Measurements from ENCODE around the gene PIEZO2. TPM values are rescaled to one million over a fixed set of nuclear protein-coding genes. Genes with fewer than 3 reads are reported as not detected.

The PIEZO2 gene
- total and polyA plus RNA-seq, 9 donors, result 2.0 to 8.5 (median 3.2) TPM

GRCh38 chr18:10745219-10745618 lies 404.1 kb downstream of the PIEZO2 start:
- DNase-seq, result no peak
- intact Hi-C loops (cut with DNase I), result no loop called here
- Histone ChIP-seq H3K27me3 (no peaks in the 10 kb centered on the region), H3K27ac (no peak overlapping the region), H3K4me1 (ENCODE audit: insufficient read depth) (no peaks in the 10 kb centered on the region), H3K36me3 (no peaks in the 10 kb centered on the region), H3K9me3 (no peaks in the 10 kb centered on the region), H3K4me3 (no peak overlapping the region)
- TF ChIP-seq EP300 (IDR thresholded peaks at IDR 0.05) (no peak), POLR2A (IDR thresholded peaks at IDR 0.05) (no peak)
- TF ChIP-seq, protein P1, sequence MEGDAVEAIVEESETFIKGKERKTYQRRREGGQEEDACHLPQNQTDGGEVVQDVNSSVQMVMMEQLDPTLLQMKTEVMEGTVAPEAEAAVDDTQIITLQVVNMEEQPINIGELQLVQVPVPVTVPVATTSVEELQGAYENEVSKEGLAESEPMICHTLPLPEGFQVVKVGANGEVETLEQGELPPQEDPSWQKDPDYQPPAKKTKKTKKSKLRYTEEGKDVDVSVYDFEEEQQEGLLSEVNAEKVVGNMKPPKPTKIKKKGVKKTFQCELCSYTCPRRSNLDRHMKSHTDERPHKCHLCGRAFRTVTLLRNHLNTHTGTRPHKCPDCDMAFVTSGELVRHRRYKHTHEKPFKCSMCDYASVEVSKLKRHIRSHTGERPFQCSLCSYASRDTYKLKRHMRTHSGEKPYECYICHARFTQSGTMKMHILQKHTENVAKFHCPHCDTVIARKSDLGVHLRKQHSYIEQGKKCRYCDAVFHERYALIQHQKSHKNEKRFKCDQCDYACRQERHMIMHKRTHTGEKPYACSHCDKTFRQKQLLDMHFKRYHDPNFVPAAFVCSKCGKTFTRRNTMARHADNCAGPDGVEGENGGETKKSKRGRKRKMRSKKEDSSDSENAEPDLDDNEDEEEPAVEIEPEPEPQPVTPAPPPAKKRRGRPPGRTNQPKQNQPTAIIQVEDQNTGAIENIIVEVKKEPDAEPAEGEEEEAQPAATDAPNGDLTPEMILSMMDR (IDR thresholded peaks at IDR 0.05), result no peak
- WGBS, 3 donors, result 41 to 56% (median 49%) methylated on average over 8 of the region's 8 CpGs

GRCh38 chr18:10743766-10744165 lies 405.6 kb downstream of the PIEZO2 start:
- intact Hi-C loops (cut with DNase I), result no loop called here
- no peaks in the 10 kb centered on the region for H3K36me3 ChIP-seq
- H3K4me1 ChIP-seq (ENCODE audit: insufficient read depth), result no peaks in the 10 kb centered on the region
- no peak overlapping the region for H3K4me3 ChIP-seq
- H3K9me3 ChIP-seq, result no peaks in the 10 kb centered on the region
- no peak for DNase-seq
- TF ChIP-seq, protein P1 (IDR thresholded peaks at IDR 0.05), result no peak
- TF ChIP-seq EP300 (IDR thresholded peaks at IDR 0.05), result no peak
- H3K27me3 ChIP-seq, result no peaks in the 10 kb centered on the region
- H3K27ac ChIP-seq, result no peak overlapping the region
- WGBS, 3 donors, result 72 to 84% (median 82%) methylated on average over 5 of the region's 5 CpGs

- TF ChIP-seq POLR2A (IDR thresholded peaks at IDR 0.05), result no peak
- TF ChIP-seq, protein P1 (IDR thresholded peaks at IDR 0.05), result no peak
- no peak for TF ChIP-seq EP300 (IDR thresholded peaks at IDR 0.05)
- Histone ChIP-seq H3K27me3 (no peaks in the 10 kb centered on the region), H3K27ac (no peak overlapping the region)
These were observed 410.2 kb downstream of the PIEZO2 start for GRCh38 chr18:10739152-10739551.

DNA sequence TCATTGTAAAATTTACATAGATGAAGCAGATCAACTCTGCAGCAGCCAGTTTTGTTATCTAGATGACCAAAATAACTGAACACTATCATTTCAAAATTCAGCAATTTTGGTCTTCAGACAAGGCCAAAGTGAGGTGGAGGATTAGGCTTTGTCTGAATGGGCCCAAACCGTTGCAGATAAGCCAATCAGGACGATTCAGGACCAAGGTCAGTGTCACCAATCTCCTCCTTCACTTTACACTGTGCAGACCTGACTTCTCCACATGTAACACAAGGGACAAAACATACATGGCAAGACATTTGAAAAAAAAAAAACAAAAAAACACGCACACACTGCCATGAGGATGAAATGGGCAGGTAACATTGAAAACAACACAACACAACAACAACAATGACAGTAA lies 412.4 kb downstream of the PIEZO2 start:
- H3K27me3 ChIP-seq, result no peaks in the 10 kb centered on the region
- H3K36me3 ChIP-seq, result no peaks in the 10 kb centered on the region
- TF ChIP-seq, protein P1 (IDR thresholded peaks at IDR 0.05), result no peak
- TF ChIP-seq EP300 (IDR thresholded peaks at IDR 0.05), result no peak
- TF ChIP-seq POLR2A (IDR thresholded peaks at IDR 0.05), result no peak
- H3K9me3 ChIP-seq, result no peaks in the 10 kb centered on the region
- no peak overlapping the region for H3K4me3 ChIP-seq
- intact Hi-C loops (cut with DNase I), result no loop called here
- 39 to 45% (median 42%) methylated on average over 3 of the region's 3 CpGs for WGBS, 3 donors
- no peak for DNase-seq
- no peaks in the 10 kb centered on the region for H3K4me1 ChIP-seq (ENCODE audit: insufficient read depth)
- H3K27ac ChIP-seq, result no peak overlapping the region

More at GRCh38 chr18:10739152-10739551, 410.2 kb downstream of the PIEZO2 start:
- DNase-seq, result no peak
- Histone ChIP-seq H3K9me3 (no peaks in the 10 kb centered on the region), H3K36me3 (no peaks in the 10 kb centered on the region), H3K4me1 (ENCODE audit: insufficient read depth) (no peaks in the 10 kb centered on the region), H3K4me3 (no peak overlapping the region)
- WGBS, 3 donors, result 86 to 93% (median 88%) methylated on average over 3 of the region's 3 CpGs
- intact Hi-C loops (cut with DNase I), result no loop called here

All from ovary (tissue), 9 donors.